Measurements from ENCODE around the gene SCAPER.

SCAPER gene

GRCh38 chr15:76345880-76346668, 559.1 kb downstream of the SCAPER start:
- no peak for DNase-seq

GRCh38 chr15:76345583-76345879, 559.6 kb downstream of the SCAPER start:
- no peak for DNase-seq

GRCh38 chr15:76344893-76345582, 560.1 kb downstream of the SCAPER start:
- no peak for DNase-seq

GRCh38 chr15:76343313-76343996, 561.7 kb downstream of the SCAPER start:
- no peak for DNase-seq

- no peak for DNase-seq
Measured at GRCh38 chr15:76342382-76343201, 562.5 kb downstream of the SCAPER start.

- no peak for DNase-seq
Measured at GRCh38 chr15:76342058-76342381, 563.1 kb downstream of the SCAPER start.

- no peak for DNase-seq
Measured at GRCh38 chr15:76341366-76342057, 563.6 kb downstream of the SCAPER start.

- DNase-seq = no peak
Measured at GRCh38 chr15:76340803-76341365, 564.3 kb downstream of the SCAPER start.

- DNase-seq = no peak
Measured at GRCh38 chr15:76340198-76340802, 564.8 kb downstream of the SCAPER start.

GRCh38 chr15:76339305-76340197, 565.6 kb downstream of the SCAPER start:
- no peak for DNase-seq

GRCh38 chr15:76338486-76339304, 566.4 kb downstream of the SCAPER start:
- no peak for DNase-seq

- DNase-seq = no peak
Measured at GRCh38 chr15:76337696-76338485, 567.2 kb downstream of the SCAPER start.

- no peak for DNase-seq
Measured at GRCh38 chr15:76337059-76337695, 568.0 kb downstream of the SCAPER start.

GRCh38 chr15:76336254-76337058, 568.7 kb downstream of the SCAPER start, which contains the start of gene ISL2:
TSS of gene ISL2 (plus strand) at chr15:76336773. CDS start at chr15:76336884, 111 bp downstream.
- peak; percentile 88 to 90 for DNase-seq

- no peak for DNase-seq
Measured at GRCh38 chr15:76335307-76336253, 569.6 kb downstream of the SCAPER start.

Measured in NCI-H2081 (cell line).